PC-9 (cell line): ENCODE results near the gene CCNC.

Source experiments
- CTCF ChIP-seq: fragments of 200-600 bp; sonication (generic); conservative IDR thresholded peaks from 2 replicates; pipeline ENCODE4 v1.6.1; 2017; ENCODE audit warnings: mixed run types, antibody characterized with exemption, mild to moderate bottlenecking, moderate library complexity
- EZH2 ChIP-seq: fragments of 200-600 bp; sonication (generic); IDR thresholded peaks from 2 replicates; pipeline ENCODE4 v1.8.0; 2017; ENCODE audit warnings: antibody characterized with exemption, low read depth

GRCh38 chr6:99507648-99508047 lies 60.8 kb downstream of the CCNC start:
- TF ChIP-seq CTCF (no peak), EZH2 (no peak)
